NCI-H345 treated with DMSO at 0.1 percent for 48 hours (cell line): ENCODE data around the gene PCDHGA8.
"Not testable (repeated sequence)": the region's sequence is repeated elsewhere in the genome, so short reads cannot be mapped to it uniquely, and the experiment has no call there.

Source experiments
- DNase-seq: peaks from one replicate; lab custom pipeline; 2025; ENCODE audit not compliant: unreplicated experiment; lab: John Stamatoyannopoulos, UW

Gene PCDHGA8

GRCh38 chr5:141430332-141431113 lies 38.1 kb downstream of the PCDHGA8 start, which contains the start of gene PCDHGA12:
Gene PCDHGA12, plus strand, starts transcription at chr5:141430507. Its CDS starts 253 bp downstream, at chr5:141430760.
- no peak for DNase-seq

GRCh38 chr5:141431286-141431685 lies 38.9 kb downstream of the PCDHGA8 start:
- DNase-seq: no peak

GRCh38 chr5:141432308-141432707 lies 39.9 kb downstream of the PCDHGA8 start:
- DNase-seq: not testable (repeated sequence)

GRCh38 chr5:141432726-141433125 lies 40.3 kb downstream of the PCDHGA8 start:
- not testable (repeated sequence) for DNase-seq

GRCh38 chr5:141434006-141434405 lies 41.6 kb downstream of the PCDHGA8 start:
- no peak for DNase-seq

- DNase-seq: no peak
These were observed 44.8 kb downstream of the PCDHGA8 start for GRCh38 chr5:141437221-141437620.

- DNase-seq: no peak
These were observed 47.1 kb downstream of the PCDHGA8 start for GRCh38 chr5:141439411-141440141.

GRCh38 chr5:141440341-141440740 lies 47.9 kb downstream of the PCDHGA8 start:
- DNase-seq: no peak

GRCh38 chr5:141441571-141442170 lies 49.2 kb downstream of the PCDHGA8 start:
- no peak for DNase-seq
